HEK293T (cell line): ENCODE results near the gene EML6.

Experiments
- CTCF ChIA-PET: fragments of 350-600 bp; formaldehyde crosslinking; extraction: SDS; loops from one replicate; lab custom pipeline; 2021; ENCODE audit warnings: antibody characterized with exemption, inconsistent platforms; lab: Yijun Ruan, JAX
- POLR2A ChIA-PET: fragments of 350-600 bp; formaldehyde crosslinking; extraction: SDS; loops from one replicate; lab custom pipeline; 2020; ENCODE audit warnings: antibody characterized with exemption, inconsistent platforms; lab: Yijun Ruan, JAX
- DNase-seq: peaks from one replicate; pipeline ENCODE4 v3.0.0; 2012; ENCODE audit warnings: mixed read lengths; ENCODE audit errors: extremely low spot score
- ARNT ChIP-seq: fragments of 450-650 bp; IDR thresholded peaks from 2 replicates; pipeline ENCODE4 v1.6.1; 2017; ENCODE audit warnings: mild to moderate bottlenecking
- BHLHE40 ChIP-seq: fragments of 450-650 bp; IDR thresholded peaks from 2 replicates; pipeline ENCODE4 v1.6.1; 2016; ENCODE audit warnings: mild to moderate bottlenecking, moderate library complexity, borderline replicate concordance
- CTBP1 ChIP-seq: fragments of 450-650 bp; IDR thresholded peaks from 2 replicates; pipeline ENCODE4 v1.6.1; 2016; ENCODE audit warnings: borderline replicate concordance
- ELF4 ChIP-seq: fragments of 450-650 bp; IDR thresholded peaks from 2 replicates; pipeline ENCODE4 v1.6.1; 2017; ENCODE audit warnings: antibody characterized with exemption
- FOXA1 ChIP-seq: fragments of 450-650 bp; IDR thresholded peaks from 2 replicates; pipeline ENCODE4 v1.6.1; 2016; ENCODE audit warnings: mild to moderate bottlenecking
- FOXK2 ChIP-seq: fragments of 450-650 bp; IDR thresholded peaks from 2 replicates; pipeline ENCODE4 v1.6.1; 2016; ENCODE audit warnings: mild to moderate bottlenecking
- FOXM1 ChIP-seq: fragments of 450-650 bp; IDR thresholded peaks from 2 replicates; pipeline ENCODE4 v1.6.1; 2017; ENCODE audit warnings: mild to moderate bottlenecking, borderline replicate concordance
- HDGF ChIP-seq: fragments of 450-650 bp; IDR thresholded peaks from 2 replicates; pipeline ENCODE4 v1.6.1; 2017; ENCODE audit warnings: antibody characterized with exemption, borderline replicate concordance
- L3MBTL2 ChIP-seq: fragments of 450-650 bp; conservative IDR thresholded peaks from 2 replicates; pipeline ENCODE4 v1.6.1; 2016; ENCODE audit warnings: mild to moderate bottlenecking
- LEF1 ChIP-seq: fragments of 450-650 bp; IDR thresholded peaks from 2 replicates; pipeline ENCODE4 v1.6.1; 2017; ENCODE audit warnings: mild to moderate bottlenecking, borderline replicate concordance
- NFRKB ChIP-seq: fragments of 450-650 bp; IDR thresholded peaks from 2 replicates; pipeline ENCODE4 v1.6.1; 2016; ENCODE audit warnings: mild to moderate bottlenecking, moderate library complexity
- PKNOX1 ChIP-seq: fragments of 450-650 bp; IDR thresholded peaks from 2 replicates; pipeline ENCODE4 v1.6.1; 2016
- SP1 ChIP-seq: fragments of 450-650 bp; IDR thresholded peaks from 2 replicates; pipeline ENCODE4 v1.6.1; 2017
- SUZ12 ChIP-seq: fragments of 450-650 bp; IDR thresholded peaks from 2 replicates; pipeline ENCODE4 v1.6.1; 2016; ENCODE audit warnings: mild to moderate bottlenecking
- TARDBP ChIP-seq: fragments of 450-650 bp; IDR thresholded peaks from 2 replicates; pipeline ENCODE4 v1.6.1; 2016
- ZNF384 ChIP-seq: fragments of 450-650 bp; IDR thresholded peaks from 2 replicates; pipeline ENCODE4 v1.6.1; 2016

EML6 gene

GRCh38 chr2:54879032-54879431 is 155.6 kb downstream of the EML6 start:
- TF ChIP-seq NFRKB = no peak
- TF ChIP-seq HDGF = no peak
- TF ChIP-seq ZNF384 = no peak
- TF ChIP-seq SUZ12 = no peak
- no peak for TF ChIP-seq ARNT
- no peak for TF ChIP-seq FOXM1
- no peak for TF ChIP-seq ELF4
- no peak for TF ChIP-seq CTBP1
- TF ChIP-seq TARDBP = no peak
- no peak for TF ChIP-seq L3MBTL2
- TF ChIP-seq SP1 = no peak
- no peak for TF ChIP-seq LEF1
- TF ChIP-seq BHLHE40 = no peak
- no peak for TF ChIP-seq FOXK2
- TF ChIP-seq PKNOX1 = no peak
- CTCF ChIA-PET = interaction anchor here (0.6 kb wide), 1 partner anchor 208 kb away, joined by 9 read pairs; no protein-coding TSS in a partner anchor
- POLR2A ChIA-PET = no interaction called here
- no peak for DNase-seq

DNA sequence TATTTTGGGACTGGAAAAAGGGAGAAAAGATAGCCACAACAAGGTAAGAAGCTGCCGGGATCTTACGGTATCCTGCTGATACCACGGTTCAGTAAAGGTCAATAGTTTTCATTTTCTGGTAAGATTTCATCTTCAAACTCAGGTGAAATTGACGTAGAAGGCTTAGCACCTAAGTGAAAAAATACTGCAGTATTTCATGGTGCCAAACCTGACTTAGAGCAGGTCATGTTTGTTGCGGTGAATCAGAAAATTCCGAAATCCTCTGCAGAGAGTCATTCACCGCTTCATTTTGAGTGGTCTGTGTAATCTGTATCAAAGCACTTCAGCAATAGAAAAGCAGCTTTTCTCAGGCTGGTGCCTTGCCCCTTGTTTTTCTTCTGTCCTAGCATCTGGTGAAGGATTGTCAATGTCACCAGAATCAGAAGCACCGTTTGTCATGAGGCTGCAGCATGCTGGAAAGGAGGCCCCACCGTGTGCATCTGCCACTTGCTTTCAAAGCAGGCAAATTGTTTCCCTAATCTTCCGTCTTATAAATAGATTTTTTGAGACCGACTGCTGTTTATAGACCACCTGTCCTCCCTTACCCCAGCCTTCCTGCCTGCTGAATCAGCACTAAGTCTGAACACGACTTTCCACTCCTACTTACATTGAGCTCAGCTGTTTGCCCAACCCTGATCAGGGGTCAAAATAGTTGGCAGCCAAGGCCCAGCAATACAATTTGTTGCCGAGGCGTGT is 156.3 kb downstream of the EML6 start:
- DNase-seq = no peak
- ChIA-PET CTCF (no interaction called here), POLR2A (no interaction called here)
- TF ChIP-seq SUZ12 (no peak), TARDBP (no peak), L3MBTL2 (no peak), NFRKB (no peak), ELF4 (no peak), SP1 (no peak), FOXA1 (no peak), ZNF384 (no peak), BHLHE40 (no peak), FOXM1 (no peak), PKNOX1 (no peak)

- CTCF ChIA-PET = interaction anchor here (0.8 kb wide), 1 partner anchor 9 kb away, joined by 4 read pairs; no protein-coding TSS in a partner anchor
- TF ChIP-seq NFRKB = no peak
- no peak for TF ChIP-seq FOXM1
- TF ChIP-seq SP1 = no peak
- TF ChIP-seq BHLHE40 = no peak
- no peak for TF ChIP-seq FOXA1
- no peak for TF ChIP-seq ELF4
- TF ChIP-seq CTBP1 = no peak
- no peak for TF ChIP-seq HDGF
- TF ChIP-seq PKNOX1 = no peak
- no peak for TF ChIP-seq L3MBTL2
- no peak for TF ChIP-seq SUZ12
- TF ChIP-seq TARDBP = no peak
- no peak for TF ChIP-seq LEF1
- TF ChIP-seq ARNT = no peak
- no peak for TF ChIP-seq ZNF384
- no peak for TF ChIP-seq FOXK2
- no peak for DNase-seq
- POLR2A ChIA-PET = no interaction called here
These were observed 157.0 kb downstream of the EML6 start for GRCh38 chr2:54880428-54880827.

- ChIA-PET POLR2A (interaction anchor here (0.6 kb wide), 1 partner anchor 191 kb away, joined by 3 read pairs; no protein-coding TSS in a partner anchor), CTCF (no interaction called here)
- DNase-seq = no peak
- TF ChIP-seq LEF1 (no peak), PKNOX1 (no peak), NFRKB (no peak), BHLHE40 (no peak), SUZ12 (no peak), TARDBP (no peak), ELF4 (no peak), SP1 (no peak), ZNF384 (no peak), ARNT (no peak), L3MBTL2 (no peak), CTBP1 (no peak)
These were observed 158.3 kb downstream of the EML6 start for GRCh38 chr2:54881759-54882158.

GRCh38 chr2:54885891-54886290 is 162.4 kb downstream of the EML6 start:
- DNase-seq = no peak
- no peak for TF ChIP-seq FOXA1
- TF ChIP-seq PKNOX1 = no peak
- POLR2A ChIA-PET = no interaction called here
- CTCF ChIA-PET = no interaction called here
